Measurements from ENCODE around the gene ARF1. TPM values are rescaled to one million over a fixed set of nuclear protein-coding genes. Genes with fewer than 3 reads are reported as not detected.

Gene ARF1
- total and polyA plus RNA-seq, 2 of the 8 experiments (the other 6 are each of a cell fraction or from before 2014, with no cell fraction given), result 265 to 471 TPM

DNA sequence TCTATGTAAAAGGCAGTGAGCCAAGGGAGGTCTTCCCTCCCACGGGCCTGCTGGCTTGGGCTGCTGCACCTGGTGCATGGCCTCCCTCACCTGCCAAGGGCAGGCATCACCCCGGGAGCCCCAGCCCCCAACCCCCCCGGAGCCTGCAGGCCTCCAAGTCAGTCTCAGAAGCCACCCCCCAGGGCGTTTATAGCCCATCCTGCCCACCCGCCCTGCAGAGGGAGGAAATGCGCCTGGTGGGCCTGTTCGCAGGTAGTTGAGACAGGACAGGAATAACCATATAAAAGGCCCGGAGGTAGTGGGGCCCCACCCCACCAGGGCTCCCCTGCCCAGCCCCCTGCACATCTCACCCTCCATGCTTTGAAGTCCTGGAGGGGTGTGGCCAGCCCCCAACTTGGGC is 18.2 kb upstream of the ARF1 start:
- Histone ChIP-seq H3K79me1 (ENCODE audit: low read depth, low read length) (no peaks in the 10 kb centered on the region), H2BK20ac (ENCODE audit: low read length) (no peak overlapping the region), H2AFZ (ENCODE audit: low read length) (no peak overlapping the region), H3K4me1 (replicated peaks in 1 of 4; ENCODE audit: control insufficient read depth in 3 of 4, insufficient read depth in 4 of 4, low read length in 3 of 4) (peaks cover 0 to 7% (median 0%) of the 10 kb centered on the region in 4 experiments; a peak in 2 of 7 replicates), H4K20me1 (replicated peaks in 1 of 2; ENCODE audit: control insufficient read depth in 1 of 2, insufficient read depth in 2 of 2, low read length in 2 of 2) (peaks cover 0 to 3% of the 10 kb centered on the region in 2 experiments), H3K79me2 (ENCODE audit: control insufficient read depth in 1 of 2, insufficient read depth in 2 of 2, low read length in 2 of 2) (no peaks in the 10 kb centered on the region), H2BK5ac (ENCODE audit: low read depth, low read length) (no peak overlapping the region), H4K8ac (ENCODE audit: extremely low read depth, insufficient read depth, low read length) (no peak overlapping the region), H3K4me3 (ENCODE audit: extremely low read depth in 1 of 4, insufficient read depth in 2 of 4, low read depth in 3 of 4, low read length in 4 of 4) (no peak overlapping the region), H2BK15ac (ENCODE audit: low read length) (no peak overlapping the region), H4K91ac (replicated peaks; ENCODE audit: insufficient read length, low read length) (no peak overlapping the region), H3K9me3 (ENCODE audit: insufficient read depth in 2 of 2, low read depth in 1 of 2, low read length in 1 of 2) (no peaks in the 10 kb centered on the region), H2BK120ac (replicated peaks; ENCODE audit: low read depth, low read length) (no peak overlapping the region), H3K36me3 (ENCODE audit: control insufficient read depth in 2 of 4, insufficient read depth in 4 of 4, low read length in 3 of 4) (no peaks in the 10 kb centered on the region), H3K23me2 (ENCODE audit: low read depth, low read length) (peaks cover 7% of the 10 kb centered on the region; the same call in 1 of the 2 replicates), H3K27ac (ENCODE audit: low read depth, low read length) (no peak overlapping the region), H3K56ac (replicated peaks; ENCODE audit: insufficient read length, low read depth, low read length) (no peak overlapping the region), H3K23ac (ENCODE audit: insufficient read length) (no peak overlapping the region), H4K5ac (ENCODE audit: insufficient read length, low read depth, low read length) (no peak overlapping the region), H2AK5ac (ENCODE audit: low read depth, low read length) (no peak overlapping the region), H3K4ac (replicated peaks; ENCODE audit: insufficient read length, low read depth, low read length) (no peak overlapping the region), H3K27me3 (replicated peaks in 1 of 4; ENCODE audit: control insufficient read depth in 3 of 4, extremely low read depth in 1 of 4, insufficient read depth in 3 of 4, low read length in 3 of 4) (peaks cover 22 to 76% (median 68%) of the 10 kb centered on the region in 4 experiments), H2BK12ac (ENCODE audit: low read depth, low read length) (no peak overlapping the region), H3K4me2 (ENCODE audit: insufficient read depth in 1 of 2, low read depth in 2 of 2, low read length in 2 of 2) (no peak overlapping the region), H3K14ac (ENCODE audit: insufficient read length) (no peak overlapping the region), H3K9ac (replicated peaks in 1 of 4; ENCODE audit: extremely low read depth in 1 of 4, low read depth in 3 of 4, low read length in 3 of 4) (no peak overlapping the region), H3K18ac (ENCODE audit: extremely low read depth, low read length) (no peak overlapping the region)
- POLR2A ChIA-PET (ENCODE audit: partially characterized antibody), result no interaction called here
- TF ChIP-seq EP300 (IDR thresholded peaks at IDR 0.05; ENCODE audit: borderline replicate concordance in 1 of 2, low read depth in 2 of 2, low read length in 2 of 2) (no peak), SIN3A (conservative IDR thresholded peaks at IDR 0.05 in 1 of 2, IDR thresholded peaks at IDR 0.05 in 1 of 2; ENCODE audit: low read depth in 1 of 2, low read length in 2 of 2) (no peak), POLR2A (IDR thresholded peaks at IDR 0.05; ENCODE audit: control extremely low read depth in 1 of 2, low read depth in 2 of 2, low read length in 2 of 2) (no peak), RFX5 (IDR thresholded peaks at IDR 0.05; ENCODE audit: borderline replicate concordance, low read depth, low read length) (no peak), ATF2 (IDR thresholded peaks at IDR 0.05; ENCODE audit: low read length) (no peak), SP2 (IDR thresholded peaks at IDR 0.05; ENCODE audit: low read length) (no peak)
- FAIRE-seq (no peak), DNase-seq (ENCODE audit: low read depth in 1 of 2, low spot score in 2 of 2) (no peak)
- WGBS, 2 experiments (ENCODE audit: extremely low coverage in 1 of 2, insufficient coverage in 1 of 2, insufficient read length in 1 of 2, insufficient replicate concordance in 2 of 2, low coverage in 1 of 2, low lambda C conversion rate in 2 of 2, missing lambda C conversion rate in 1 of 2), result 62% methylated on average over 5 of the region's 8 CpGs; no CpG with 5 or more reads in 1 of the 2 experiments
- CTCF ChIA-PET (ENCODE audit: partially characterized antibody), result interaction anchor here (0.6 to 14.1 kb wide), 3 partner anchors 10 to 122 kb away, joined by 3 to 197 read pairs (median 7); partner anchors contain the start of gene WNT3A
